ENCODE results near the gene TGFBR2.
"Not testable (repeated sequence)": the region's sequence is repeated elsewhere in the genome, so short reads cannot be mapped to it uniquely, and the experiment has no call there.

TGFBR2 gene

DNA sequence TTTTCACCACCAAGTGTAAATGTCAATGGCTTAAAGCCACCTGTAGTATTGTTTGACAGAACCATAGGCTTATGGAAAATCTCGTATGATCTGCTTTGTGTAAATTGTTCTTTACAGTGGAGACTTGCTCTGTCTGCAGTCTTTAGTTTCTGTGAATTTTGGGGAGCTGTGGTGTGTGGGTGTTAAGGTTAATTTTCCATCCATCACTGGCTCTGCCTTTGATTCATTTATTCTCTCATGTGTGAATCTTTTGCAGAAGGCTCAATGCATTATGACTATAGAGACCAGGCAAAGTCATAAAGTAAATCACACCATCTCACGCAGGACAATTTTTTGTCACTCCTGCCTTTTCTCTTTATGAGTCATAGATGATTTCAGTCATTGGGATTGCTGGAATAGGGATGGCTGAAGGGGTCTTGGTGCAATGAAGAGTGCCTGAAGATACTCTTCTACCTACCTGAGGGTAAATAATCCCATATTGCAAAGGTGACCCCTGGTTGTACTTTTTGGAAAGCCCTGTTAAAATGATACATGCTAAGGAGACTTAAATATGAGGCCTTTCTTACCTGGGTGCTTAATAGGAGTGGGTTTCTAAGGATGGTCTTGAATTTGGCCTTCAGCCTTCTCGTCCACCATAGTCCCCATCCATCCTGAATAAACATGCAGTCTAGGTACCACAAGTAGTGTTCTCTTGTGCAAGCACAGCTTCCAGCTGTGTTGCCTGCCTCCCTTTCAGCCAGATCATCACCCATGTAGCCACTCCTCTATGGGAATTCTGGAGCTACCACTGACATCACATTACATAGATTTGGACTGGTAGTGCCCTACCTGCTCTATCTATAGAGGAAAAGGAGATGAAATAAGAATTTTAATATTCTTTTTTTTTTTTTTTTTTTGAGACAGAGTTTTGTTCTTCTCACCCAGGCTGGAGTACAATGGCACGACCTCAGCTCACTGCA, 14.3 kb downstream of the TGFBR2 start:
- DNase-seq: no peak

GRCh38 chr3:30621576-30621975, 15.2 kb downstream of the TGFBR2 start:
- DNase-seq: no peak

DNA sequence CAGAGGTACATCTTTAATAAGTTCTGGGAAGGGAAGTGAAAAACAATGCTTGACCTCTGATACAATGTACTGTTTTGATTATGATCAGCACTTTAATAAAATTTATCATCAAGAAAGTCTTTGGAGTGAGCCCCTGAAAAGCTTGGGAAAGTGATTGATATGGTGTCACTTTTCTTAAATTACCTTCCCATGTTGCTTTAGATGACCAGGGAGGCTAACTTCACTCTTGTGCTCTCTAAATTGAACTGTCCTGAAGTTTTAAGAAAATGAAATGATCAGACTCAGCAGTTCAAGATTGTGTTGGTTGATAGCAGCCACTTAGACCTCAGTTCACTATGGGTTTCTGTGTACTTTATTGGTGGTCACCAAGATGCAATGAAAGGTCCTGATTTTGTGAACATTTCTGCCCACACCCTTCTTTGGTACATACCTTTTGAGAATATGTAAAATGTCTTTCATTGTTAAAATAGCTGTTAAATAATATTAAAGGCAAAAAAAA, 15.7 kb downstream of the TGFBR2 start:
- no peak for DNase-seq

GRCh38 chr3:30622790-30623189, 16.4 kb downstream of the TGFBR2 start:
- no peak for DNase-seq

DNA sequence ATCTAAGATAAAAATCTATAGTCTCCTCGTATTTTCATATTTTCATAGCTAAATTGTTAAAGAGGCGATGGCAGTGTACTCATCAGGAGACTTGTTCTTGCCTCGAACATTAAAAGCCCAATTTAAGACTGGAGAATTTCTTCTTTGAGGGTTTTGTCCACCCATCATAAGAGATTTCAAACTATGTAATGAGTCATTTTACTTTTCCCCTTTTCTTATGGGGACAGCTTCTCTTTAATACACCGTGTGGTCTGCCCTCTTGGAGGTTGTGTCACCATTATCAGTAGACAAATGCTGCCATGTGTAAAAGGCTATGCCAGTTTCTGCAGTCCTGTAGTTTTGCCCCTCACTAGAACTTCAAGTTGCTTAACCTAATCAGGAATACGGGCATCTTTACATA, 16.9 kb downstream of the TGFBR2 start:
- DNase-seq: no peak

GRCh38 chr3:30624480-30624879, 18.1 kb downstream of the TGFBR2 start:
- DNase-seq: not testable (repeated sequence)

DNA sequence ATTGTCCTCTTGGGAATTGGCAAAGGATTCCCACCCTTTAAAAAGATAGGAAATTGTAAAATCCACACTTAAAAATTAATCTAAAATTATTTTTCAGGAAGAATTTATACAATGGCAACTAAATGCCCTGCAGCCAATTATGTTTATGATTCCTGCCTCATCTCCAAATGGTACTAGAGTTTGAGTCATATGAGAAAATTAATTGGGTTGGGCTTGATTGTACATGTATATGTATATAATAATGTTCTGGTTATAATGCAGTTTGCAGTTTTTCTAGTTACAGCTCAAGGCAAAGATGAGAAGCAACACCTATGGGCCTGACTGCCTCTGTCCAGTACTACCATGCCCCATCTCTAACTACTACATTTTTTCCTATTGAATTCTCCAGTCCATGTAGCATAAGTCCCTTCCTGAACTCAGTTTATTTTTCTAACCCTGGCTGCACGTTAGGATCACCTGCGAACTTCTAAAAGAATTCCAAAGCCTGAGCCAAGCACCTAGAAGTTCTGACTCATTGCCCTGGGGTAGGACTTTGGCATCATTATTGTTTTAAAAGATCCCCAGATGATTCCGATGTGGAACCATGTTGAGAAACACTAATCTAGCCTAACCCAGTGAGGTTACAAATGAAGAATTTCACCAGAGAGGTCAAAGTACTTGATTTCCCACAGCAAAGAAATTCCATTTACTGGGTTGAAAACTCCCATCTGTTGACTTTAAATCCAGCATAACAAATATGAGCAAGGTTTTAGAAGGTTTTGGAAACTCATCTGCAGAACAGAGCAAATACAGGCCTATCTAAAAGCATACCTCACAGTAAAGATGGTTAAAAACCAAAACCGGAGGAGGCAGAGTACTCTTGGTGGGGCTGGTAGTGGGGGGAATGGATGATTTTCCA, 19.4 kb downstream of the TGFBR2 start:
- no peak for DNase-seq

- DNase-seq: no peak
Observed at GRCh38 chr3:30626443-30627180, 20.2 kb downstream of the TGFBR2 start.

DNA sequence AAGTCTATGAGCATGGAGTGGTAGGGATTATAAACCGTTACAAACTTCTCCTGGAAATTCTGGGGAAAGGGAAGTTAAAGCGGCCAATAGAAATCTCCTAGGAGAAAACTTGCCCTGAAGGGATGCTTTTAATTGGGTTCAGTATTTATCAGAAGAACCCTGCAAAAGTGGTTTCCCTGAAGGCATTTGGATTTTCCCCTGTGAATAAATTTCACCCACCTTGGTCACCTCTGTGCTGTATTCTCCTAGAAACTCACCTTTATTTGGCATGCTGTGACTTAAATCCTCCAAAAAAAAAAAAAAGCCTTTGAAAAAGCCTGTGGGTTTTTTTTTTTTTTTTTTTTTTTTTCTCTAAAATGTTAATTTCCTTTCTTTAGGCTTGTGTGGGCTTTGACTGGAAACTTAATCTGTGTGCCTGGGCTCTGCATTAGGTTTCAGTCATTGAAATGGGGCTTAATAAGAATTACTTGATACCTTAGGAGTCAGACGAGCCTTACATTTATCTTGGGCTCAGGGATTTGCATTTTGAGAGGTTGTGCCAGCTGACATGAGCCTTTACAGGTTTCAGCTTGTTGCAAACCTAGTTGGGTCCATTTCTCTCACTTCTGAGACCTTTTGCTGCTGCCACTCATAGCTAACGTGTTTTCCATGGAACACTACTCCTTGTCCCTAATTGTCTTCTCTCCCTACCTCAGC, 22.0 kb downstream of the TGFBR2 start:
- no peak for DNase-seq

GRCh38 chr3:30628901-30629590, 22.6 kb downstream of the TGFBR2 start:
- DNase-seq: no peak

GRCh38 chr3:30629746-30630145, 23.3 kb downstream of the TGFBR2 start:
- no peak for DNase-seq

DNA sequence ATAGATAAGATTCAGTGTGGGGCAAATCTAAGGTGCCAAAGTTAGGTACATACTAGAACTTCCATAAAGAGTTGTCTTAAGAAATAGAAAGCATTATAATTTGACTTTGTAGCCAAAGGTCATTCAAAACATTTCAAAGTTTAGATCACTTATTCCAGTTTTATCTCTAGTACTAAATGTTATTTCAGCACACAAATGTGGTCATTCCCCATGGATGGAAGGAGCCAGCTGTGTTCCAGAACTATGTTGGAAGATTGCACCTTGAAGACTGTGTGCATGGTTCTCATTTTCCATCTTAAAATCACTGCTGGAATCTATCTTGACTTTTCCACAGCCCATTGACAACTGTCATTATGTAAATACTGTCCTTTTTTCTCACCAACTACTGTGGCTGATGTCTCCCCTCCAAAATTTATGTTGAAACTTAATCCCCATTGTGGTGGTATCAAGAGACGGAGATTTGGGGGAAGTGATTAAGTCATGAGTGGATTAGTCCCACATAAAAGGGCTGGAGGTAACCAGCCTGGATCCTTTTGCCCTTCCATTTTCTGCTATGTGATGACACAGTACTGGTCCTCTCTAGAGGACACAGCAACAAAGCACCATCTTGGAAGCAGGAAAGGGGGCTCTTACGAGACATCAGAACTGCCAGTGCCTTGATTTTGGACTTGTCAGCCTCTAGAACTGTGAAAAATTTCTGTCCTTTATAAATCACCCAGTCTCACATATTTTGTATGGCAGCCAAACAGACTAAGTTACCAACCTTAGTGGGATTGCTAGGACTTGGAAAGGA, 24.0 kb downstream of the TGFBR2 start:
- DNase-seq: no peak

- DNase-seq: no peak
Observed at GRCh38 chr3:30631243-30631904, 25.0 kb downstream of the TGFBR2 start.

DNA sequence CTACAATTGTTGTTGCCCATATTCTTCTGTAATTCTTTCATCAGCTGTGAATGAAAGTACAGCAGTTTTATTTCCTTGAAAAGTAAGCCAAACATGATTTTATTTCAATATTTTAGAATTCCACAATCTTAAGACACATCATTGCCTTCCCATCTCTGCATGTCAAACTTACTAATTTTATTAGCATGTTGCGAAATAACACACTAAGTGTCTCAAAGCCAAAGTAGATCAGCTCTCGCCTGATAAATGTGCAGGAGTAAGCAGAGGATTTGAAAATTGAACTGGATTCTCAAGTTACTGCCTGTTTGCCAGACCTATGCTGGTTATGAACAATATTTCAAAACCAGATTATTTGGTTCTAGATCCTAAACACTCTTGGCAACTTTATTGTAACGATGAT, 25.7 kb downstream of the TGFBR2 start:
- DNase-seq: no peak

DNA sequence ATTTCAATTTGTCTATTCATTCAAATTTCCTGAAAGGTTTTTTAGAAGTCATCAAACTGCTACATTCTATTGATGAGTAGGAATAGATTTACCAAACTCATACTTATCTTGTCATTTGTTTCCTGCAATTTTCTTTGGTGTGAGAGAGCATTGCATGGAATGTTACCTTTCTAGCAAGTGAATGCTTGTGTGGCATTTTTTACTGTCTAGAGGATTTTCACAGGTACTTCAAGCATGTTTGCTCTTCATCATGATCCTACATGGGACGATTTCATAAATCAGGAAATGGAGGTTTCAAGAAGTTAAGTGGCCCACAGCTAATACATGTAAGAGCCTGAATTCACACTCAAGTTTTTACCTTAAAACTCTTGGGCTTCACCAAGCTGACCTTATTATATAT, 26.1 kb downstream of the TGFBR2 start:
- no peak for DNase-seq

GRCh38 chr3:30633718-30634117, 27.3 kb downstream of the TGFBR2 start:
- DNase-seq: no peak

GRCh38 chr3:30634761-30635735, 28.6 kb downstream of the TGFBR2 start:
- no peak for DNase-seq

GRCh38 chr3:30637310-30638219, 31.2 kb downstream of the TGFBR2 start:
- DNase-seq: no peak
